Right kidney (tissue), 1 donor: ENCODE data around the gene RAB31.

Source experiments
- DNase-seq: peaks from one replicate; pipeline ENCODE4 v3.0.0-alpha.2; 2016

Gene RAB31

DNA sequence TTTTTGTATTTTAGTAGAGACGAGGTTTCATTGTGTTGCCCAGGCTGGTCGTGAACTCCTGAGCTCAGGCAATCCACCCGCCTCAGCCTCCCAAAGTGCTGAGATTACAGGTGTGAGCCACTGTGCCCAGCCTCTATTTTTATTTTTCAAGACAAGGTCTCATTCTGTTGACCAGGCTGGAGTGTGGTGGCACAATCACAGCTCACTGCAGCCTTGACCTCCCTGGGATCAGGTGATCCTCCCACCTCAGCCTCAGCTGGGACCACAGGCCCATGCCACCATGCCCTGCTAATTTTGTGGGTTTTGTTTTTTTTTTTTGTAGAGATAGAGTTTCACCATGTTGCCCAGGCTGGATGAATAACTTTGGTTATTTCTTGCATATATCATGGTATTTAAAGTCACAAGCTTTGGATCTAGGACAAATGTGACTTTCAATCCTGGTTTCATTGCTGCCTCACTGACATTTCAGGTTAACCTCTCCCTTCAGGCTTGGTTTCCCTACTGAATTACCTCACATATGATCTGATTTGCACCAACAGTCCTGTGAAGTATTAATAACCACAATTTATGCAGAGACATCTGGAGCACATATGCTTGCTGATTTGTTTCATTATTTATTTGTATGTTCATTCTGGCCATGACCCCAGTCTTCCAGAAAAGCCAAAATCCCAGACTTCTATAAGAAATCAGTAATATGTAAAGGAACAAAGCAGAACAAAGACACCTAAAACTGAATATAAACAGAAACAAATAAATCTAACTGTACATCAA is 17.5 kb upstream of the RAB31 start:
- no peak for DNase-seq

DNA sequence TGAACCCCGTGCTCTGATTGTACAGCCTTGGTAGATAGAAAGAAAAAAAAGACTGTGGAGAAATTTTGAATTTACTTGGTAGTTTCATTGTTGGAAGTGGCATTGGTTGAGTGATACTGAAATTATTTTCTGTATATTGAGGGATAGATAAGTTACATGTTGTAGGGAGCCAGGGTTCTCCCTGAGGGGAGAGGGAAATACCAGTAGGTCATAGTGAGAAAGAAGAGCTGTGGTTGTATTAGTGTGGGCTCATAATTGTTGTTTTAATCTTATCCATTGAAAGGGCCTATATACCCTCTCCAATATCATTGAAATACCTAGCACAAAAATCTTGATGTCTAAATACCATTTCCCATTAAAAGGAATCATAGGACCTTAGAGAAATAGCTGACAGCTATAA is 16.9 kb upstream of the RAB31 start:
- no peak for DNase-seq

DNA sequence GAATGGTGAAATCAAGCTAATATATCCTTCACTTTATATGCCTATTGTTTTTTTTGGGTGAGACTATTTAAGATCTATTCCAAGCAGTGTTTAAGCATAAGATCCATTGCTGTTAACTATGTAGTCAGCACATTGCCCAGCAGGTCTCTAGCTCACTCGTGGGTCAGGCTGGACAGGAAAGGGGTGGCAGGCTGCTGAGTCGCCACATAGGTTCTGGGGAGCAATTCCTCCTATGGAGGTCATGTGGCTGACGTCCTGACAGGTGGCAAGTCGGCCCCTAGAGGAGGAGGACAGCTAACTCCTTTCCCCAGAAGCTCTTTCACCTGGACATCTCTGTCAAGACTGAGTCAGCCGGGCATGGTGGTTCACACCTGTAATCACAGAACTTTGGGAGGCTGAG is 13.9 kb upstream of the RAB31 start:
- no peak for DNase-seq

DNA sequence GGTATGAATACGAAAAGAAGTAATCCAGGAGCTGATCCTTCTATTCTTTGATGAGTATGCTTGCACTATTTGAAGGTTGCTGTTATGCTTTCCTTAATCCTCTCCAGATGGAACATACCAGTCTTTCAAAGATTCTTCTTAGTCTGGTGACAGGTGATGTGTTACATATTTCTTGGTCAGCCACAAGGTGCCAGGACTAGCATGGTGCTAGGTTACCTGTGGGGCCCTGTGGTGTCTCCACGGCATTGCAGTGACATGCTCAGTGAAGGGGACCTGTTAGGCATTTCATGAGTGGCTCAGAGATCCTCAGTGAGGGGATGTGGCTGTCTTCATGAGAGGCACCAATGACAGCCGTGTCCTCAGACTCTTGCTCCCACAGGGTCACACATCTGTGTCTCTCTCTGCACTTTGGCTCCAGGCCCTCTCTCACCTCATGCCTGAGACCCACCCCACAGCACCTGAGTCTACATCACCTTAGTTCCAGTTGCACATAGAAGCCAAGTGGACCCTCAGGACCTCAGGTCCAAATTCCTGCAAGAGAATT is 13.1 kb upstream of the RAB31 start:
- no peak for DNase-seq

DNA sequence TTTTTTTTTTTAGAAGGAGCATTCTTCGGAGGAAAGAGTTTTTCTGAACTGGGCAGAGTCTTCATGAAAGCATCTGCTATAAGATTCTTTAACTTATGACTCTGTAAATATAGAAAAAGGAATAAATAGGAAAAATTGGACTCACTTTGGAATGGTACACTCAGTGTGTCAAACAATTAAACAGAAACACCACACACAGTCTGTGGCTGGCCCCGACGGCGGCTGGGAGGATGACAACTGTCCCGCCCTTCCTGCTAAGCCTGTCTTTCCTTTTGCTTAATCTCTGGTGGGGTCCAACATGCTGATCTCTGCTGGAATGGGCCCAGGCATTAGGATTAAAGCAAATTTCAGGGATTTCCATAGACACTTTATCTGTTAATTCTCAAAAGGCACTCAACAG is 12.5 kb upstream of the RAB31 start:
- no peak for DNase-seq

DNA sequence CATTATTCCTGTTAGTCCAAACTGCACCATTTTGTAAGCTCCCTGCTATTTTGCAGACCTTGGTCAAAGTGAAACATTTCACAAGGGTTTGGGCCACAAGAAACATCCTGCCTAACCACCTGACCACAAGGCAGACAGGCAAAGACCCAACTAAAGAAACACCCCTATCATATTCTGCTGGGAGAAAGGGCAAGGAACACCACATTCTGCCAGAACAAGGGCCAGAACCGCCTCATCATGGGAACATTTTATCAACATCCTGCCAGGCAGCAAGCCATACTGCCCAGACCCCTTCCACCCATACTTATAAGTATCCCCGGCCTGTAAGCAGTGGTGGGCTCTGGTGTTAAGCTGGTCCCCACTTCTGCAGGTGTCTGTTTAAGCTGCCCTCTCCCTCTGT is 12.0 kb upstream of the RAB31 start:
- no peak for DNase-seq

DNA sequence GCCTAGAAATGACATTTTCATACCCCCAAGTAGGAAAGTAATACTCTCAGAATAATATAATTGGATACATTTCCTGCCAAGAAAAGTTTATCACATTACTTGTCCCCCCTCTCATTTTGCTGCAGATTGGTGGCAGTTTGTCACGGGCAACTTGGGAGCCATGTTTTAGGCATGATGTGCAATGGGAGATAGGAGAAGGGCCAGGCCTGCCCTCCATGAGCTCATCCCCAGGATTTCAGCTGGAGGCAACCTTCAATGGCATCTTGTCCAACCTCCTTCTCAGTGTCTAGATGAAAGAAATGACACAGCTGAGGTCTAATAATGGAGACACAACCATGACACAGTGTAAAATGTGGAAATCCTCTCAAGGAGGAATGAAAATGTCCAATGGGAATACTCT is 11.4 kb upstream of the RAB31 start:
- no peak for DNase-seq

DNA sequence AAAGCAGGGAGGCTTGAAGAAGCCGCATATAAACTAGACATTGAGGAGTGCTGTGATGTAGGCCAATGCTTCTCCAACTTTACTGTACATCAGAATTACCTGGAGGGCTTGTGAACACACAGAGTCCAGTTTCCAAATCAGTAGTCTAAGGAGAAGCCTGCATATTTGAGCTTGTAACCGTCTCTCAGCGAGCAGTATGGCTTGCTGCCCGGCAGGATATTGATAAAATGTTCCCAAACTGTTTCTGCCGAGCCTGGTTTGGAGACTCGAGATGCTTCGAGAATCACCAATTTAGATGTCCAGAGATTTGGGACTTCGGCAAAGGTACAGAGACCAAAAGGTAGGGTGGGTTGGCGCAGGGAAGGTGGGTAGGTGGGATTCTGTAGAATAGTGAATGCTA is 11.0 kb upstream of the RAB31 start:
- DNase-seq, result no peak

DNA sequence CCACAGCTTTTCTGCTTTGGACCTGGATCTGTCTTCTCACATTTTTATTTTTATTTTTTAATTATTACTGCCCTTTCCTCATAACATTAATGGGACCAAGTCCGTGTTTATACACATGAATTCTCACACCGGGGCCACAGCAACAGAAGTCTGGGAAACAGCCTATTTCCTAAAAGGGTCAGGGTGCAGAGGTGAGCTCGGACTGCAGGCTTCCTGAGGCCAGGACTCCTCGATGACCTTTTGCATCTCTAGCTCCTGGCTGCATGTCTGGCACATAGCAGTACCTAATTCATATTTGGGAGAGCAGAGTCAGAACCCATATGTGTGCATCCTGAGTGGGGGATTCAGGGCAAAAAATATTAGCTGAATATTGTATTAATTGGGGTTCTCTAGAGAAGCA is 9.6 kb upstream of the RAB31 start:
- DNase-seq, result no peak

DNA sequence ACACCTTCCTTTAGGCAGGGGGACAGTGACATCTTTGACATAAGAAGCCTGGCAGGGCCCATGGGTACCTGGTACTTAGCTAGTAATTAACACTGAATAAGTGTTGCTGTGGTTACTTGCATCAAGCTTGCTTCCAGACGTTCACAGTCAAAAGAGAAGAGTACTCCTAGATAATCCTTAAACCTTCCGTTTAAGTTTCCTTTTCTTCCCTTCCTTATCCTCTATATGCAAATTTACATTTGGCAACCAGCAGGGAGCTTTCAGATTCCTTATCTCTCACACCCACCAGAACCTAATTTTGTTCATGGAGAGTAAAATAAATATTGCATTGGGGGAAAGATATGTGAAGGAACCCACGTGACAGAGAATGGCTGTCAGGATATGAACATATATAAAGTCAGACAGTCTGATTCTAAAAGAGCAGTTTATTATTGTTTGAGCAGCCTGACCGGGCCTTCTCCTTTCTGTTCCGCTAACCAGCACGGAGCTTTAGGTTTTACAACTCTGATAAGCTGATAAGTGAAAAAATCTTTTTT is 7.8 kb upstream of the RAB31 start:
- no peak for DNase-seq

DNA sequence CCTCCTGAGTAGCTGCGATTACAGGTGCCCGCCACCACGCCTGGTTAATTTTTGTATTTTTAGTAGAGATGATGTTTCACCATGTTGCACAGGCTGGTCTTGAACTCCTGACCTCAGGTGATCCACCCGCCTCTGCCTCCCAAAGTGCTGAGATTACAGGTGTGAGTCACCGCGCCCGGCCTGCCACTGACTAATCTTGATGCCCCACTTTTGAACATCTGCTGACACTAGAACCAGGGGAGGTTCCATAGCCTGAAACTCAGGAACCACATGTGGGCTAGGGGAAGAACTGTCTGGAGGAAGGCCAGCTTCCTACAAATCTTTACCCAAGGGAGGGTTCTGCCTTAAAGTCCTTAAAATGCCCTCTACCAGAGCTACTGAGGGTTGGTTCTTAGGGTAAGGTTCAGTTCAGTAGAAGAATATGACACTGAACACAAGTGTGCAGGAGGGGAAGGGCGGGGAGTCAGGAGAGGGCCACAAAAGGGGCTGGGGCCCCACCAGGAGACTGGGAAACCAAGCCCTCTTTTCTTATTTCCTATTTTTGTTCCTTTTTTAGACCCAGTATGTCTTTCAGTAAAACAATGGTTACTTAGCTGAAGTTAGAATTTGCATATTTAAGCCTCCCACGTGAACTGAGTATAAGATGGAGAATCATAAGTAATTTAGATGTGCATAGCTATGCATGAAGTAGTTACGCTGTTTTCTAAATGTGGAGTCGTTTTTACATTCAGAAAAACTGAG is 6.3 kb upstream of the RAB31 start:
- DNase-seq, result no peak

DNA sequence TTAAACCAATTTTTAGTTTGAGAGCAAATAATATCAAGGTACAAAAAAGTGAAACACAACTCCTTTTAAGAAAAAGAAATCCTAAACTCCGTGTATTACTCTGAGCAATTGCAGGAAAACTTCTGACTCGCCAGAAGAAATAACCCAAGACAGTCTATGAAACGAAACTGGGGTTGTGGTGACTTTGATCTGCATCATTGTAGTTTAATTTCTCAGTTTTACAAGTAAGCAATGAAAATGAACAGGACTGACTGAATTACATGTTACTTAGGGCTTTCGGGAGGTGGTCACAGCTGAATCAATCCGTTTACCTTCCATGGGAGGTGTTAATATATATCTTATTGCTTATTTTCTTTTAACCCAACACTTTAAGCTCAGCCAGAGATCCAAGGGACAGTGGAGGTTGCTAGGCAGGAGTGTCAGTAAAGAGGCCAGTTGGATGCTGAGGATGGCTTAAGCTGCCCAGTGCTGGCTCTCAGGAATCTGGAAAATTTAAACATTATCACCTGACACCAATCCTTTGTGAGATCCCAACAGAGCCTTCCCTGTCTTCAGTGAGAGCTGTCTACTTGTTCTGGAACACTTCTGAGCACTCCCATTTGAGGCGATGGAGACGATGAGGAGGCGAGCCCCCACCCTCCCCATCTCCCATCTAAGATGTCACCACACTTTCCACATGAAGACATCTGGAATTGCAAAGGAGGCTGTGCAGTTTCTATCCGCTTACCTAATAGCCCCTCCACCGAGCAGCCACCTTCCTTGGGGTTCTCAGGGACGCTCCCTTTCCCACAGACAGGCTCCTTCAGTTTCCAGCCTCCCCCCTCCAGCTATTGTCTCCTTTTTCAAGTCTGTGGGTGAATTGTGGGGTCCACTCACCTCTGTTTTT is 3.6 kb upstream of the RAB31 start:
- no peak for DNase-seq

DNA sequence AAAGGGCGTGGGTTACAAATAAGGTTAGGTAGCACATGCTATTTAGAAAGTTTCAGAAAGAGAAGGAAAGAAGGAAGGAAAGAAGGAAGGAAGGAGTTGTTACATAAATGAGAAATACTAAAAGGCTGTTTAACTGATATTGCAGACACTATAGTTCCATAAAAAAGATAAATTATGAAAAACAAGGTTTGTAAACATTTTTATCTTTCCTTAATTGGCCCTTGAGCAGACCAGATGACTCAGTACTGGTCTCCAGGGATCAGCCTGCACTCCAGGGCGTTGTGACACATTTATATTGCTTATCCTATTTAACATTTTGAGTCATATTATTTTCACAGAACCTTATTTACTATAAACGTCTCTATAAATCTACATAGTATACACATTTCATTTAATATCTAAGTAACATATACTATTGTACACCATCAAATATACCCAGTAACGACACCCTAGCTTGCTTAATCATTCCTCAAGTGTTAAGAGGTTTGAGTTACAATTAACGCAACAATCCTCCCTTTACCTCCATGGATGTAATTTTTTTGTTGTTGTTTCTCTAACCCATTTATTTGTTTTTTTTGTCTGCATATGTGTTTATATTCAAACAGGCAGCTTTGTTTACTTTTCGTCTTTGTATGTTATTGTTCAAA is 2.8 kb upstream of the RAB31 start:
- no peak for DNase-seq

DNA sequence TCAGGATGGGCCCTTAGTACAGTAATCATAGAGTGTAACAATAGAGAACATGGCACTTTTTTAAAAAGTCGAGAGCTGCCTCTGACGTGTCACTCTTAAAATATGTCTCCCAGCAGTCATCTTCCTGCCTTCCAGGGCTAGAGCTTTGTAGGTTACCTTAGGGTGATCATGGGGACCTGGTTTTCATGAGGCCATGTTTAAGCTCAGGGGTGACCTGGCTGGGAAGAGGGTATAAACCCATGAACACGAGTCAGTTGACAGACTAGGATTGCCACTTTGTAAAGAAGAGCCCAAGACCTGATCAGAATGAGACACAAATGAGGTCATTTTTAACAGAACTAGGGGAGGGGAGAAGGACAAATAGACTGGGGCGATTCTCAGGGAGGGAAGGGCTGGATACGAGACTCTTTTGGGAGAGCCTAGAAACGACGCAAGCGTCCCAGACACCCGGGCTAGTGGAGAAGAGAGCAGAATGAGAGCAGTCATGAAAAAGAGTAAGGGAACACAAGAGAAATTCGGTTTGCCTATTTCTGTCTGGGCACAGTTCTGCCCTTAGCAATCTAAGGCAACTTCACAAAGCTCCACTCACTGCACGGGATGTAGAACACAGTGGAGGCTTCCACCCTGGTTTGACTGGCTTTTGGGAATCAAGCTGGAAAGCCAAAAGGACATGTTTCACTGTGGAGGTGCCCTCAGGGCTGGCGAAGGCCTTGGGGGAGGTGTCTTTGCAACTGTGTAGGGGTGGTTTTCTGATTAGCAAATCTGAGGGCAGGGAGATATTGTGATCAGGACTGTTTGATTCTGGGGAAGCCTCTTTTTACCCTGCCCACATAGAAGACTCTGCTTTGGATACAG is 1.8 kb upstream of the RAB31 start:
- no peak for DNase-seq

DNA sequence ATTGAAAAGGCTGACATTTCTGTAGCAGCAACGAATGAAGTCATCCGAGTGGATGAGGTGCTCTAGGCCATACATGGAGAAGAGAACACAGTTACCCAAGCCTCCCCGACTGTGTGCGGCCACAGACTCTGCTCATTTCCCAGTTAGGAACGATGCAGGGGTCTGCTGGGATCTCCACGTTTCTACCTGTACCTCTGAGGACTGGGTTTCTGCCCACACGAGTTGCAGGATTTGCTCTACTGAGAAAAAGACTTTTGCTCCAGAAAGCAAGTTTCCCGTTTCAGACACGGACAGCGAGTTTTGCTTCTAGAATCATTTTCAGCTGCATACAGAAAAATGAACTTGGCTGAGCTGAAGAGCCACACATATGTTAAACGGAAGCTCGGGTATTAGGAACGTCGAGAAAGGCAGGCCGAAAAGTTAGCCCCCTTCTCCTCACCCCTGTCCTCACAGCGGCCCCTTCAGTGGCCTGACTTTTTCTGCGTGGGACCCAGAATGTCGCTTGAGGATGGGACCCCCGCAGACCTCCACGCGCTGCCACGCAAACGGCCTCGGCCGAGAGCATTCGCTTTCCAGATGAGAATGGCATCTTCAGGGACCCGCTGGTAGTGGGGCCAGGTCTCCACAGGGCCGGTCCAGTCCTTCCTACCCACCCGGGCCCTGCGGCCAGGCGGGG is 582 bp upstream of the RAB31 start:
- peak; percentile 76 for DNase-seq

DNA sequence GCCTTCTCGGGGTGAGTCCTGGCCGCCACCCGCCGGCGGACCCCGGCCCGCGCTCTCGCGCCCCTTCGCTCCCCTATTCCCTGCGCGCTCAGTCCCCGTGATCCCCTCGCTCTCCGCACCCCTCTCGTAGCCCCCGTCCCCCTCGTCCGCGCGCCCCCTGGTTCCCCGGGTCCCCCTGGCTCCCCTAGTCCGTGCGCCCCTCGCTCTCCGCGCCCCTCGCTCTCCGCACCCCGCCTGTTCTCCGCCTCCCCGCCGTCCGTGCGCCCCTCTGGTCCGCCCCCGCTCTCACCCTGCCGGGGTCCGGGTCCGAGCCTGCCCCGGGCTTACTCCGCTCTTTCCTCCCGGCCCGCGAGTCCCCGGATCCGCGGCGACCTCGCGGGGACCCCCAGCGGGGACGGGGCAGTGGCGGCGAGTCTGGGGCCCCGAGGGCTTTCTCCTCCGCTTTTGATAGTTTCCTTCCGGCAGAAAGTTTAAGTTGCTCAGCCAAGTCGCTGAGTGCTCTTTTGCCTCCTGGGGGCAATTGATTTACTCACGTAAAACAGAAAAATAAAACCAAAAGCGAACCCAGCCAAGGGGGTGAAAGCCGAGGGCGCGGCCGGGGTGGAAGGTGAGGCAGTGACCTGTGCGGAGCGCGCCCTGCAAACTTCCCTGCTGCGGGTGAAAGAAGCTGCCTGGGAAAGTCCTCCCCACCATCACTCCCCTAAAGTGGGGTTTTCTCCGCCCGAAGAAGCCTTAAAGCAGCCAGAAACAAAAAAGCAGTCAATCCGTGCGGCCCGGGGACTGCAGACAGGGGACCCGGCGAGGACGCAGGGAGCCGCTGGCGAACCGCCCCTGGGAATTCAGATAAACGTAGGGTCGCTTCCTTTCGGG is 568 bp downstream of the RAB31 start:
- peak; percentile 69 for DNase-seq

DNA sequence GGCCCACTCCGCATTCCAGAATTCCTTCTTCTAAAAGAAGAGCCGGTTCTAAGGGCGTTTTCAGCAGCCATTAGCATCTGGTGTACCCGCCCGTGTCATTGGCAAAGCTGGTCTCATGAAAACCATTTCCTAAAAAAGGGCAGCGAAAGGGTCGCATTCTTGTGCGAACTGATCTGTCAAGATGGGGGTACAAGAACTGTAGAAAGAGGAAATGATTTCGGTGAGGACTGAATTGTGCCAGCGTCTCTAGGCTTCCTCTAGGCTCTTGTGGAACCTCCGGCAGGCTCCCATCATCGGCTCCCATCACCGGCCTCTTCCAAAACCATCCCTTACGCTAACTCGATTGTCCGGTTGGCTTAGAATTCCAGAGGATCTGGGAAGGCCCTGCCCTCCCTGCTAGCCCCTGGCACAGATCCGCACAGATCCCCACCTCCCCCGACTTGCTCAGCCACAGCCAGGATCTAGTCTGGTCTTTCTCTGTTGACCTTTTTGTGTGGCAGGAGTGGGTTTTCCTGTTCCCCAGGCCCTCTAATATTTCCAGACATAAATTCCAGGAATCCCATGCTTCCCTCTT is 1.3 kb downstream of the RAB31 start:
- peak; percentile 51 for DNase-seq

DNA sequence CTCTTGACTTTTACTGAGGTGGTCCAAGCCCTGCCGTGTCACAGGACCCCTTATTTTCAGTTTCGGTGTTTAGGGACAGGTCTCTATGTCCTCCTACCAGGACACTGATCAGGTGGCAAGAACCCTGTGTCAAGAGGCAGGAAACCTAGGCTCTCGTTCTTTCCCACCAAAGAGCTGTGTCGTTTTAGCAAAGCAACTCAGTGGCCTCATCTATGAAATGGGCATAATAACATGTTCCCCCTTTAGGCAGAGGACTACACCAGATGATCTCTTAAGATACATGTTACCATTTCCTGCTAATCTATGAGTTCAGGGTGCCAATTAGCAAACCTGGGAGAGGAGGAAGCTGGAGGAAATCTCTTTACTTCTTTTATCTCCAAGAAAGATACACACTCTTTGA is 1.9 kb downstream of the RAB31 start:
- no peak for DNase-seq
